ENCODE measurements around the gene FAM76B.

FAM76B gene

DNA sequence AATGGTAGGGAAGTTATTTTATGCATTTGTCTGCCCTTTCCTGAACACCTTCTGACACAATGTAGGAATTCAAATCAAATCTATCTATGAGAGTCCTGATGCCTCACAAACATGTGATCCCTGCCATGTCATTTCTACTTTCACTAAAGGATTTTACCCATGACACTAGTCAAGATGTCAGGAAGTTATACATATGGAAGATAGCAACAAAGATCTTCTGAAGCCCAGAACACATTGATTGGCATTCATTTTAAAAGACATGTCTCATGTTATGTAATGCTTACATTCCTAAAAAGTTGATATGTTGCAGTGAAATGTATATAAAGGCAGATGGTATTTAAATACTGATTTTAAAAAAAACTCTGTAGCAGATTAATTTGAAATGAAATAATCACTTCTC is 61.5 kb downstream of the FAM76B start:
- no peak for DNase-seq

DNA sequence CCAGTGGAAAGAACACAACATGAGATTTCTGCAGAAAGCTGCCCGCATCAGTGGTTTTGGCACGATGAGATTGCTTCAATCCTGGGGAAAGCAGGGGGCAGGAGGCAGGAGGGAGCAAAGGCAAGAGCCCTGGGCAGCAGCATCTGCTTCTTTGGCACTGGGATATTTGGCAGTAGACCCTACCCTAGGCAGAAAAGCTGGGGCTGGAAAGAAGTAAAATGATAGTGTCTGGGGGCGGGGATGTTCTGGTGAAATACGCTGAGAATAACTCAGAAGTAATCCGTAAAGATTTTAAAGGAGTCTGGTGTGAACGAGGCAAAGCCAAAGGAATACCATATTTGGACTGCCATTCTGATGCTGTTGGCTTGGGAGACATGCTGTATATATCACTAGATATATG is 62.0 kb downstream of the FAM76B start:
- DNase-seq, result no peak

- DNase-seq, result no peak
Measured at GRCh38 chr11:95727111-95727510, 62.5 kb downstream of the FAM76B start.

- no peak for DNase-seq
Measured at GRCh38 chr11:95725196-95725595, 64.4 kb downstream of the FAM76B start.

DNA sequence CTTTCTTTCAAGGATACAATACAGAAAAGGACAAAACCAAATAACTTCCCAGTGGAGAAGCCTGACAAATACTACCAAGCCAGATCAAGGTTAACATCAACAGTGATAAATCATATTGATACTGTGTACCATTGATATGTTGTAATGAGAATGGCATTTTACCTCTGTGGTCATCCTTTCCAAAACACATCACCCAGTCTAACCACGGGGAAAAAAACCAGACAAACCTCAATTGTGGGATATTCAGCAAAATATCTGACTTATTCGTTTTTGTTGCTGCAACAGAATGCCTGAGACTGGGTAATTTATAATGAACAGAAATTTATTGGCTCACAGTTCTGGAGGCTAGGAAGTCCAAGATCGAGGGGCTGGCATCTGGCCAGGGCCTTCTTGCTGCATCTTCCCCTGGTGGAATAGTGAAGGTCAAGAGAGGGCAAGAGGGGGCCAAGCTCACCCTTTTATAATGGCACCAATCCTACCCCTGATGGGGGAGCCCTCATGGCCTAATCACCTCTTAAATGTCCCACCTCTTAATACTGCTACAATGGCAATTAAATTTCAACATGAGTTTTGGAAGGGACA is 66.1 kb downstream of the FAM76B start:
- DNase-seq, result no peak

DNA sequence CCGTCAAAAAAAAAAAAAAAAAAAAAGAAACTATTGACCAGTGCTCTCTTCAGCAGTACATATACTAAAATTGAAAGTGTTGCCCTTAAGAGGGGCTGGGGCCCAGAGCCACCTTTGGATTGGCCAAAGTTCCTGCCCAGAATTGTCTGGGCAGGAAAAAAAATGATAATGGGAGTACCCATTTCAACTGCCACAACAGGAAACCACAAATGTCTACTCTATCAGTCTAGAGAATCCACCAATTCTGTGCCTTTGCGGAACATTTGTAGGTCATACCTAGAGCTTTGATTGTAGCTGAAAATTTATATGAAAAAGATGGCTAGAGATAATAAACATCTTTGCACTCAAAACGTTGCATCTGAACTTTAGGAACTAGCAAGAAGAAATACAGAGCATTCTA is 69.4 kb downstream of the FAM76B start:
- DNase-seq, result no peak

Data from NCI-H774 (cell line).